Mesendoderm (in vitro differentiated cells): ENCODE measurements around the gene LIPN.
A peak's percentile ranks its signal among the peaks of the same experiment; 100 is the strongest.
"Not testable (repeated sequence)": the region's sequence is repeated elsewhere in the genome, so short reads cannot be mapped to it uniquely, and the experiment has no call there.

Experiments
- DNase-seq: peaks from one replicate; pipeline ENCODE4 v3.0.0; 2013
- H2AK5ac ChIP-seq: 2 replicates; pipeline ENCODE4 v1.6.1; 2013; ENCODE audit warnings: low read length, inconsistent platforms
- H2BK120ac ChIP-seq: 2 replicates; pipeline ENCODE4 v1.6.1; 2013; ENCODE audit warnings: low read depth, mild to moderate bottlenecking, low read length, moderate library complexity, mixed read lengths
- H2BK15ac ChIP-seq: replicated peaks from 2 replicates; pipeline ENCODE4 v1.6.1; 2013; ENCODE audit warnings: low read depth, mild to moderate bottlenecking, moderate library complexity
- H2BK5ac ChIP-seq: 2 replicates; pipeline ENCODE4 v1.6.1; 2013; ENCODE audit warnings: low read length, inconsistent platforms
- H3K18ac ChIP-seq: 2 replicates; pipeline ENCODE4 v1.6.1; 2013; ENCODE audit warnings: mild to moderate bottlenecking, low read length, mixed read lengths
- H3K23ac ChIP-seq: one replicate; pipeline ENCODE4 v1.6.1; 2013; ENCODE audit warnings: low read length
- H3K27ac ChIP-seq: 2 replicates; pipeline ENCODE4 v1.5.1; 2013; ENCODE audit warnings: low read depth, mild to moderate bottlenecking, inconsistent platforms, low read length, moderate library complexity
- H3K27me3 ChIP-seq: 2 replicates; pipeline ENCODE4 v1.6.1; 2013; ENCODE audit warnings: low read length, control low read depth, mild to moderate bottlenecking, inconsistent platforms; ENCODE audit not compliant: insufficient read depth, poor library complexity
- H3K36me3 ChIP-seq: 2 replicates; pipeline ENCODE4 v1.6.1; 2013; ENCODE audit warnings: low read length, inconsistent platforms; ENCODE audit not compliant: control insufficient read depth, insufficient read depth
- H3K4ac ChIP-seq: one replicate; pipeline ENCODE4 v1.6.1; 2013; ENCODE audit warnings: low read depth, mild to moderate bottlenecking, low read length, moderate library complexity
- H3K4me1 ChIP-seq: 2 replicates; pipeline ENCODE4 v1.6.1; 2013; ENCODE audit warnings: low read depth, low read length, inconsistent platforms; ENCODE audit not compliant: control insufficient read depth
- H3K4me2 ChIP-seq: 2 replicates; pipeline ENCODE4 v1.6.1; 2013; ENCODE audit warnings: low read length
- H3K4me3 ChIP-seq: 2 replicates; pipeline ENCODE4 v1.5.1; 2013; ENCODE audit warnings: mild to moderate bottlenecking, low read length
- H3K56ac ChIP-seq: one replicate; pipeline ENCODE4 v1.6.1; 2013; ENCODE audit warnings: low read length
- H3K79me1 ChIP-seq: 2 replicates; pipeline ENCODE4 v1.6.1; 2013; ENCODE audit warnings: low read length, inconsistent platforms
- H3K79me2 ChIP-seq: 2 replicates; pipeline ENCODE4 v1.6.1; 2013; ENCODE audit warnings: mild to moderate bottlenecking, low read length; ENCODE audit not compliant: control insufficient read depth, insufficient read depth
- H3K9ac ChIP-seq: 2 replicates; pipeline ENCODE4 v1.6.1; 2013; ENCODE audit warnings: low read length, inconsistent platforms
- H4K5ac ChIP-seq: one replicate; pipeline ENCODE4 v1.6.1; 2013; ENCODE audit warnings: low read length
- H4K8ac ChIP-seq: one replicate; pipeline ENCODE4 v1.6.1; 2013; ENCODE audit warnings: low read depth, mild to moderate bottlenecking, control low read depth, low read length, moderate library complexity
- WGBS: extraction: QIAGEN DNeasy Blood & Tissue Kit; methylation state at CpG from one replicate; pipeline ENCODE4 v1.1.7; 2013; ENCODE audit warnings: low lambda C conversion rate, missing lambda C conversion rate; ENCODE audit not compliant: insufficient coverage; ENCODE audit errors: extremely low coverage; 5-methylcytosine and 5-hydroxymethylcytosine counted together

LIPN gene

DNA sequence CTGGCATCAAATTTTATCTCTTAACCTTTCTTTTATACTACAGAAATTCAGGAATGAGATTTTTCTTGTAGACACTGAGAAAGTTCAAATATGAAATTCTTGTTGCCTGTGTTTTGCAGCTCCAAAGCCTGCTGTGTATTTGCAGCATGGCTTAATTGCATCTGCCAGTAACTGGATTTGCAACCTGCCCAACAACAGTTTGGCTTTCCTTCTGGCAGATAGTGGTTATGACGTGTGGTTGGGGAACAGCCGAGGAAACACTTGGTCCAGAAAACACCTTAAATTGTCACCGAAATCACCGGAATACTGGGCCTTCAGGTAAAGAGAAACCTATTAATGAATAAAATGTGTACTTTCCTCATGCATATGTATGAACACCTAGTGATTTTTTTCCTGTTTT lies 29.0 kb upstream of the LIPN start:
- Histone ChIP-seq H3K4me1 (no peaks in the 10 kb centered on the region), H3K79me2 (no peaks in the 10 kb centered on the region), H2BK120ac (no peak overlapping the region), H3K9ac (no peak overlapping the region), H3K23ac (no peak overlapping the region), H2BK15ac (no peak overlapping the region), H2AK5ac (no peak overlapping the region), H3K4me2 (no peak overlapping the region), H3K18ac (no peak overlapping the region), H3K79me1 (no peaks in the 10 kb centered on the region), H4K8ac (no peak overlapping the region), H3K27me3 (no peaks in the 10 kb centered on the region), H4K5ac (no peak overlapping the region), H3K56ac (no peak overlapping the region), H3K36me3 (no peaks in the 10 kb centered on the region), H2BK5ac (no peak overlapping the region), H3K27ac (no peak overlapping the region), H3K4ac (no peak overlapping the region), H3K4me3 (no peak overlapping the region)
- WGBS = no CpG with 5 or more reads among the region's 4 CpGs
- no peak for DNase-seq

DNA sequence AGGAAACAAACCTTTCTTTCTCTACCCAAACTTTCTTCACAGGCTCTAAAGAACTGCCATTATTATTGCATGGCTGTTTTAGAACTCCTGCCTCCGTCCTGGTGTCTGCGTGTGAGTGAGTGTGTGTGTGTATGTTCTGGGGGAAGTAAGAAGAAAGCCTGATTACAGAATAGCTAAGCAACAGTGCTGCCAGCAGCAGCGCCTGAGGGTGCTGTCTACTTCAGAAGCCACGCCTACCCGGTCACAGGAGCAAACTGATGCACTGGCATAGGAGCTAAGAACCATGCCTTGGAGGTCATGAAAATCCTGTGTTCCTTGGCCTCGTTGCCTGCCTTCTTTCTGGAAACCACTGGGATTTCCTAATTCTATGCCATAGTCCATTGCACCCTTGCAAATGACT lies 28.5 kb upstream of the LIPN start:
- WGBS = no CpG with 5 or more reads among the region's 6 CpGs
- no peaks in the 10 kb centered on the region for H3K36me3 ChIP-seq
- H2BK120ac ChIP-seq = no peak overlapping the region
- peak; percentile 27 for DNase-seq
- H3K23ac ChIP-seq = no peak overlapping the region
- H3K9ac ChIP-seq = no peak overlapping the region
- no peak overlapping the region for H3K4me3 ChIP-seq
- no peaks in the 10 kb centered on the region for H3K4me1 ChIP-seq
- no peaks in the 10 kb centered on the region for H3K27me3 ChIP-seq
- H3K79me1 ChIP-seq = no peaks in the 10 kb centered on the region
- H2BK5ac ChIP-seq = no peak overlapping the region
- H4K5ac ChIP-seq = no peak overlapping the region
- H3K56ac ChIP-seq = no peak overlapping the region
- H3K79me2 ChIP-seq = no peaks in the 10 kb centered on the region
- H3K4ac ChIP-seq = no peak overlapping the region
- H4K8ac ChIP-seq = no peak overlapping the region
- H3K4me2 ChIP-seq = no peak overlapping the region
- no peak overlapping the region for H3K27ac ChIP-seq
- no peak overlapping the region for H2AK5ac ChIP-seq
- H3K18ac ChIP-seq = no peak overlapping the region
- H2BK15ac ChIP-seq = no peak overlapping the region

DNA sequence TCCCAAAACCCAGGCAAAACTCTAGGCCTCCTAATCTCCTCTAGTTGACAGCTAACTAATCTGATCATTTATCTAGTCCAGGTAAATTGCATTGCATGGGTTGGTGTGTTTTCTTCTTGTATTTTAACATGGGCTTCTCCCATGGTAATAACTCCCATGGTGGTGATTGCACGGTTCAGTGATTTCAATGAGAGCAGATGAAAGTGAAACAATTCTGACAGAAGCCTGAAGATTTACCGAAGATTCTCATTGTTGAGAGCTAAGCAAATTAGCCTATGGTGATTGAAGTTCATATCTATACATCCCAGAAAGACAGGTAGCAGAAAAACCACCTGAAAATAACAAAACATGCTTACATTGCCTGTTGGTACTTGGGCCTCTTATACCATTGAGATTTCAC lies 26.6 kb upstream of the LIPN start:
- Histone ChIP-seq H2BK120ac (no peak overlapping the region), H3K23ac (no peak overlapping the region), H3K36me3 (no peaks in the 10 kb centered on the region), H3K56ac (no peak overlapping the region), H2AK5ac (no peak overlapping the region), H4K8ac (no peak overlapping the region), H3K27ac (no peak overlapping the region), H3K4me1 (no peaks in the 10 kb centered on the region), H3K79me2 (no peaks in the 10 kb centered on the region), H3K4me2 (no peak overlapping the region), H3K4ac (no peak overlapping the region), H2BK5ac (no peak overlapping the region), H3K4me3 (no peak overlapping the region), H4K5ac (no peak overlapping the region), H2BK15ac (no peak overlapping the region), H3K79me1 (no peaks in the 10 kb centered on the region), H3K27me3 (no peaks in the 10 kb centered on the region), H3K18ac (no peak overlapping the region), H3K9ac (no peak overlapping the region)
- no peak for DNase-seq
- no CpG with 5 or more reads among the region's 2 CpGs for WGBS

DNA sequence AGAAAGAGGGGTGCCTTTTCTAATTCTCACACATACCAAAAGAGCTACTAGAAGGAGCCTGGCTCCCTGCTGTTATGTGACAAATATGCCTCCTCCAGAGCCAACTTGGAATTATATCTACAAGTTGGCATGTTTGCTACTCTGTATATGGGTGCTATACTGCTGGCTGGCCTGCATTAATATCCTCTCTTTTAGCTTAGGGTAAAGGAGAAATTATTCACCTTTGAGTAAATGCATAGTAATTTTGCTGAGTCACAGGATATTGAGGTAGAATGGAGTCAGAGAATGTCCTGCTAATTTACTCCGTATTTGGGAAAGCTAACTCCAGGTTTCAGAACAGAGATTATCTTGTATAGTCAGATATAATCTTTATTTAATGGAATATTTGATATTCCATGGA lies 24.2 kb upstream of the LIPN start:
- no peak overlapping the region for H3K56ac ChIP-seq
- H2BK5ac ChIP-seq = no peak overlapping the region
- no peak overlapping the region for H3K18ac ChIP-seq
- H2BK120ac ChIP-seq = no peak overlapping the region
- no peak overlapping the region for H3K23ac ChIP-seq
- no peak overlapping the region for H3K9ac ChIP-seq
- no peak overlapping the region for H3K4me2 ChIP-seq
- H3K36me3 ChIP-seq = no peaks in the 10 kb centered on the region
- H3K27ac ChIP-seq = no peak overlapping the region
- no peaks in the 10 kb centered on the region for H3K79me2 ChIP-seq
- H3K4me3 ChIP-seq = no peak overlapping the region
- no peaks in the 10 kb centered on the region for H3K4me1 ChIP-seq
- H3K79me1 ChIP-seq = no peaks in the 10 kb centered on the region
- DNase-seq = no peak
- H3K4ac ChIP-seq = no peak overlapping the region
- no peak overlapping the region for H2BK15ac ChIP-seq
- H4K5ac ChIP-seq = no peak overlapping the region
- no peak overlapping the region for H2AK5ac ChIP-seq
- no peaks in the 10 kb centered on the region for H3K27me3 ChIP-seq
- no peak overlapping the region for H4K8ac ChIP-seq
- no CpG with 5 or more reads among the region's 1 CpG for WGBS

DNA sequence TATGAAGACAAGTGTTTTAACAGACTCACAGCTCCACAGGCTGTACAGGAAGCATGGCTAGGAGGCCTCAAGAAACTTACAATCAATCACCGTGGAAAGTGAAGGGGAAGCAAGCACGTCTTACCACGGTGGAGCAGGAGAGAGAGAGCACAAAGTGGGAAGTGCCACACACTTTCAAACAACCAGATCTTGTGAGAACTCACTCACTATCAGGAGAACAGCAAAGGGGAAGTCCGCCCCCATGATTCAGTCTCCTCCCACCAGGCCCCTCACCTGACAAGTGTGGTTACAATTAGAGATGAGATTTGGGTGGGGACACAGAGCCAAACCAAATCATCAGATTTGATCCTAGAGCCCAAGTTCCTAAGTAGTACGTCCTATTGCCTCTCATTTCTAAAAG lies 17.9 kb upstream of the LIPN start:
- not testable (repeated sequence) for H4K8ac ChIP-seq, H3K79me1 ChIP-seq, H3K4me3 ChIP-seq, H4K5ac ChIP-seq, H3K4ac ChIP-seq, H2BK15ac ChIP-seq, H2BK5ac ChIP-seq, H3K23ac ChIP-seq, H3K9ac ChIP-seq, H2BK120ac ChIP-seq, H3K36me3 ChIP-seq, H3K79me2 ChIP-seq, H3K27ac ChIP-seq, H3K27me3 ChIP-seq, H3K18ac ChIP-seq, DNase-seq, H3K56ac ChIP-seq, H2AK5ac ChIP-seq, H3K4me2 ChIP-seq, H3K4me1 ChIP-seq
- WGBS = no CpG with 5 or more reads among the region's 5 CpGs

DNA sequence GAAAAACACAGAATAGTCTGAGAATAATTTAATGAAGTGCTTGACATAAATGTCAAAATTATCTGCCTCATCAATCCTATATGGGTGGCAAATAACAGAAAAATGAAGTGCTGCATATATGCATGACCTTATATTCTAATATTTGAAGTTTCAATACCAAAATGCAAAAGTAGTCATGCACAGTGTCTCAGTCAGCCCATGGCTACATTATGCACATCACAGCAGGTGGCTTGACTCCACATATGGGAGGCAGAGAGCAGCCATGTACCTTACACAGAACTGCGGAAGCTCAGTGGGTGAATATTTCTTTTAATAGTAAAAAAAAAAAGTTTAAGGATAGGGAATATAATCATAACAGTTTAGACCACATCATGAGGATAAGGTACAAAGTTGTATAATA lies 17.4 kb upstream of the LIPN start:
- H4K8ac ChIP-seq = no peak overlapping the region
- no peak overlapping the region for H3K4me2 ChIP-seq
- H3K18ac ChIP-seq = no peak overlapping the region
- DNase-seq = no peak
- H2BK120ac ChIP-seq = no peak overlapping the region
- H3K23ac ChIP-seq = no peak overlapping the region
- no peak overlapping the region for H3K27ac ChIP-seq
- no peaks in the 10 kb centered on the region for H3K36me3 ChIP-seq
- H3K4me3 ChIP-seq = no peak overlapping the region
- H2BK15ac ChIP-seq = no peak overlapping the region
- no peak overlapping the region for H3K9ac ChIP-seq
- no peak overlapping the region for H3K4ac ChIP-seq
- H2AK5ac ChIP-seq = no peak overlapping the region
- H3K4me1 ChIP-seq = no peaks in the 10 kb centered on the region
- H3K79me2 ChIP-seq = no peaks in the 10 kb centered on the region
- H3K27me3 ChIP-seq = no peaks in the 10 kb centered on the region
- no peak overlapping the region for H3K56ac ChIP-seq
- H3K79me1 ChIP-seq = no peaks in the 10 kb centered on the region
- no CpG with 5 or more reads among the region's 1 CpG for WGBS
- H4K5ac ChIP-seq = no peak overlapping the region
- no peak overlapping the region for H2BK5ac ChIP-seq
